HG03095 (cell line): ENCODE data around the gene FAM120B.
"Not testable (repeated sequence)": the region's sequence is repeated elsewhere in the genome, so short reads cannot be mapped to it uniquely, and the experiment has no call there.

Experiments used
- ATAC-seq: cut with Tn5 transposase; IDR thresholded peaks from one replicate; pipeline ENCODE4 v1.9.1; 2021; ENCODE audit warnings: moderate library complexity; ENCODE audit not compliant: unreplicated experiment

Gene FAM120B

GRCh38 chr6:170355190-170355589 is 48.6 kb downstream of the FAM120B start:
- ATAC-seq: not testable (repeated sequence)

- no peak for ATAC-seq
These were observed 49.1 kb downstream of the FAM120B start for GRCh38 chr6:170355661-170356060.

- ATAC-seq: no peak
These were observed 51.3 kb downstream of the FAM120B start for GRCh38 chr6:170357812-170358211.

GRCh38 chr6:170358496-170358895 is 51.9 kb downstream of the FAM120B start:
- ATAC-seq: no peak

GRCh38 chr6:170360476-170360875 is 53.9 kb downstream of the FAM120B start:
- no peak for ATAC-seq

- no peak for ATAC-seq
These were observed 54.8 kb downstream of the FAM120B start for GRCh38 chr6:170361335-170361734.

GRCh38 chr6:170362121-170362520 is 55.6 kb downstream of the FAM120B start:
- no peak for ATAC-seq

GRCh38 chr6:170363255-170363654 is 56.7 kb downstream of the FAM120B start:
- no peak for ATAC-seq

- no peak for ATAC-seq
These were observed 58.6 kb downstream of the FAM120B start for GRCh38 chr6:170365121-170365520.

- ATAC-seq: no peak
These were observed 59.0 kb downstream of the FAM120B start for GRCh38 chr6:170365593-170365992.

GRCh38 chr6:170366248-170366960 is 59.8 kb downstream of the FAM120B start:
- ATAC-seq: no peak

GRCh38 chr6:170367241-170367640 is 60.7 kb downstream of the FAM120B start:
- no peak for ATAC-seq

GRCh38 chr6:170368544-170368943 is 62.0 kb downstream of the FAM120B start:
- no peak for ATAC-seq

- ATAC-seq: no peak
These were observed 62.8 kb downstream of the FAM120B start for GRCh38 chr6:170369403-170369802.

GRCh38 chr6:170370416-170370815 is 63.9 kb downstream of the FAM120B start:
- ATAC-seq: no peak

- ATAC-seq: no peak
These were observed 64.5 kb downstream of the FAM120B start for GRCh38 chr6:170371080-170371479.

GRCh38 chr6:170371588-170371987 is 65.0 kb downstream of the FAM120B start:
- ATAC-seq: no peak

GRCh38 chr6:170372380-170373325 is 66.1 kb downstream of the FAM120B start:
- no peak for ATAC-seq

GRCh38 chr6:170374571-170375444 is 68.2 kb downstream of the FAM120B start:
- no peak for ATAC-seq

- ATAC-seq: no peak
These were observed 69.1 kb downstream of the FAM120B start for GRCh38 chr6:170375661-170376060.
